Activated CD4-positive, alpha-beta T cell treated with anti-CD3 and anti-CD28 coated beads, Interleukin-2, amount 50 U/mL, for 48 hours (primary cell): Measurements from ENCODE around the gene SLC6A3.
A peak's percentile ranks its signal among the peaks of the same experiment; 100 is the strongest.

ENCODE experiments used
- DNase-seq, 2 experiments: peaks; one replicate each; pipeline ENCODE4 v3.0.0-alpha.2; 2020

The SLC6A3 gene

DNA sequence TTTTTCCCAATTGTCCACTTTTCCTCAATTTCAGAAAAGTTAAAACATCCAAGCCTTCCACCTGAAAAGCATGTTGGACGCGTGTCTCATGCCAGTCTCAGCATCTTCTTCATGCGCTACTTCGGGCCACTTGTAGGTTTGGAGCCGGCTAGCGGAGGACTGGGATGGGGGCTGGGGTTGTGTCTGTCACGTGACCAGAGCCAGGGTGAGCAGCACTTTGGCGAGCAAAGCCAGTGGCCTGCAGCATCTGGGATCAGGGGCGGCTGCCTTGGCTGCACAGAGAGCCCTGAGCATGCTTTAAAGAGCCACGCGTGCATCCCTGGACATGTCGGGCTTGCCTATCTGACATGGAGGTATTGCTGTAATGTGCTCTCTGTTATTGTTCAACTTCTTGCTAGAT, 41.2 kb downstream of the SLC6A3 start:
- DNase-seq = no peak

DNA sequence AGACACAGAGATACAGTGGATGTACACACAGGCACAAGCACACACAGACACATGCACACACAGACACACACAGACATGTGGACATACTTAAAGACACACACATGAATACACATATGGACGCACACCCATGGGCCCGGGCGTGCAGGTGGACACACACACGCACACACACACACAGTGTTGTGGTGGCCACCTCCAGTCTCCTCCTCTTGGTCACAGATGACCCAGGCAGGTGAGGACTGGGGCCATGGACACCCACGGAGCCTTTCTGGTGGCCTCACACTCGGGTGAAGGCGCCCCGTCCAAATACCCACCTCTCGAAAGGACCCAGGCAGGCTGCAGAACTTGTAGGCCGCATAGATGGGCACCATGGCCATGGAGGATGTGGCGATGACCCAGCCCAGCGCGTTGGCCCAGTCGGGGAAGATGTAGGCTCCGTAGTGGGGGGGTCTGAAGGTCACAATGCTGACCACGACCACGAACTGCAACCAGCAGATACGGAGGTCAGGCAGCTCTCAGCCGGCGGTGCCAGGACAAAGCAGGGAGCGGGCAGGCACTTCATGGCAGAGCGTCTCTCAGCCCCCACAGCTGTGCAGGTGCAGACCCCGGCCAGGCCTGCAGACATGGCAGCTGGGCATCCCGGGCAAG, 42.5 kb downstream of the SLC6A3 start:
- DNase-seq = no peak

DNA sequence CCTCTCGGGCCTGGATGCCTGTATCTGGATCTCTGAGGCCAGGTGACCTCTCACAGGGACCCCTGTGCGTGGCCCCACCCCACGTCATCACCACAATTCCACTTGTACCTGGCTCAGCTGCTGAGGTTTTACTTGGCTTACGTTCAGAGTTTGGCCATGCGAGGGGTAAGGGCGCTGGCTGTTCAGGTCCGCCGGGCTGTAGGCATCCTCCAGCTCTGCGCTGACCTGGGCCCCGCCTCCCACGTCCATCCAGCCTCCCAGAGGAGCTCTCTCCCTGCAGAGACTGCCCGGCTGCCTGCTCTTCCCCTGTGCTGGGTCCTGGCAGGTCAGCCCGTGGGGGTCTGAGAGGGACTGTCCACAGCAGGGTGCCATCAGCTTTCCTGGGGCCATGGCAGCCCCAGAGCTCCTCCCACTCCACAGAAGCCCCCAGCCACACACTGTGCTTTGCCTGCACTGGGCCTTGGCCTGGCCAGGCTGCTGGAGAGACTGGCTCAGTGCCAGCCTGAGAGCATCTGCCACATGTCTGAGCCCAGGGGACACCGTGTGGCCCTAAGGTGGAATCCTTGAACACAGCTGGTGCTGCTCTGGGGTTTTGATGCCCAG, 43.6 kb downstream of the SLC6A3 start:
- DNase-seq = no peak

DNA sequence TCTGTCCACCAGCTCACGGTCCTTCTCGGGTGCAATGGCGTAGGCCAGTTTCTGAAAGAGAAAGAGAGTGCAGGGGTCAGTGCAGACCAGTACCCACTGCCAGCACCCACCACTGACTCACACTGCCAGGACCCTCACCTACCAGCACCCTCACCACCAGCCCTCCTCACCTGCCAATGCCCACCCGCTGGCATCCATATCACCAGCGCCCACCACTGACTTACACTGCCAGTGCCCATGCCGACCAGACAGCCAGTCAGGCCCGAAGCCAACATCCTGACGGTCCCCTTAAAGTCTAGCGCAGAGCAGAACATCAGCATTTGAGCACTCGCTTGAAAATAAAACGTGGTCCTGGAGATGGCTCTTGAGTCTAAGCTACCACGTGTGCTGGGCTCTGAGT, 44.3 kb downstream of the SLC6A3 start:
- DNase-seq = no peak

DNA sequence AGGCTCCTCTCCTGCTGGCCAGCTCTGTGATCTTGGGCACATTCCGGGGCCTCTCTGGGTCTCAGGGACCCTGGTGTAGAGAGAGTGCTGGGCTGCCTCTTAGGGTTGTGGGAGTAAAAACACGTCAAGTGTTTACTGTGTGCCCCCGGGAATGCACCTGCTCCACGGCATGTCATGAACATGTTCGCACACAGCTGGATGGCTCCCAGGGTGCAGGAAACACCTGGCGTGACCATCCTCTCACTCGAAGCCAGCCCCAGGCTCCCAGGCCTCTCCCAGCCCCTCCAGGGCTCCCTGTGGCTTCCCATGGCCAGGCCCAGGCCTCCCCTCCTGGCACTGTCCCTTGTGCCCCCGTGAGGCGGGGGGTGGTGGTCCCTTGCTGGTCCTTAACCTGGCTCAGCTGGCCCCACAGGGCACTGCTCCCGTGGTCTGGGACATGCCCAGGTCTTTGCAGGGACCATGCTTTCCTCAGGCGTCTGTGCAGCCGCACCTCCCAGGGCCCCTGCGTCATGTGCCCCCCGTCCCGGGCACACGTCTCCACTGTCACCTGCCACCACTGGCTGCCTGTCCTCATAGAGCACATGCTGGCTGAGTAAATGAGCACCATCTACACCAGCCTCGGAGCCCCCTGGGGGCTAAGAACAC, 44.9 kb downstream of the SLC6A3 start:
- no peak for DNase-seq

DNA sequence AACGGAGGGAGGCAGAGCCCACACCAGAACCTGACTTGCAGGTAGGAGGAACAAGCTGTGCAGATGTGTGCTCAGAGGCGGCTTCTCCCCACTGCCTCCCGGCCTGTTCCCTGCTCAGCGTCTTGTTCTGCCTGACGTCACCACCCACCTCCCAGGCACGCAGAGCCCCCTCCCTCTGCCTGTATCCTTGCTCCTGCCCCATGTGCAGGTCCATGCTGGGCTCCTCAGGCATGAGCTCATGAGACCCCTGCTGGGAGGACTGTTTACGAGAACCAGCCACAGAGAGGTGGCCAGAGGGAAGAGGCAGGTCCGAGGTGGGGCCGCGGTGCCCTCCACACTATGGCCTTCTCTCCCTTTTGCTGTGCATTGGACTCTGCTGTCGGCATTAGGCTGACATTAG, 45.5 kb downstream of the SLC6A3 start:
- no peak for DNase-seq

DNA sequence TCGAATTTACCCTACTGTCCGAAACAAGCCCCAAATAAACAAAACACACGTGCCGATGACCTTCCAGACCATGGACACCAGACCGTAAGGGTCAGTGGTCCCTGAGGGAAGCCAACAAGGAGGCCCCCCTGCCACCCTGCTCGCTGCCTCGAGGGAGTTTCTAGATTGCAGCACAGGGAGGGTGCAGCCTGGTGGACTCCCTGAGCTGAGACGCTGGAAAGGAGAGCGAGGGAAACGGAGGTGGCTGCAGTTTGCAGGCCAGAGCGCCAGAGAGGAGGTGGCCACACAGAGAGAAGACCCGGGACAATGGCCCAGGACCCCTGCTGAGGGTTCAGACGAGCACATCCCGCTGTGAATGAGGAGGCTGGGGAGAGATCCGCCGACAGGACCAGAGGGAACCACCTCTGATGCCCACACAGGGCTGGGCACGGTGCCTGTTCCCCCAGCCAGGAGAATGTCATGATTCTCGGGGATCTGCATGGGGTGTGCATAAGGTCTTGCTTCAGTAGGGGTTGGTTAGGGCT, 48.9 kb downstream of the SLC6A3 start:
- DNase-seq = no peak

DNA sequence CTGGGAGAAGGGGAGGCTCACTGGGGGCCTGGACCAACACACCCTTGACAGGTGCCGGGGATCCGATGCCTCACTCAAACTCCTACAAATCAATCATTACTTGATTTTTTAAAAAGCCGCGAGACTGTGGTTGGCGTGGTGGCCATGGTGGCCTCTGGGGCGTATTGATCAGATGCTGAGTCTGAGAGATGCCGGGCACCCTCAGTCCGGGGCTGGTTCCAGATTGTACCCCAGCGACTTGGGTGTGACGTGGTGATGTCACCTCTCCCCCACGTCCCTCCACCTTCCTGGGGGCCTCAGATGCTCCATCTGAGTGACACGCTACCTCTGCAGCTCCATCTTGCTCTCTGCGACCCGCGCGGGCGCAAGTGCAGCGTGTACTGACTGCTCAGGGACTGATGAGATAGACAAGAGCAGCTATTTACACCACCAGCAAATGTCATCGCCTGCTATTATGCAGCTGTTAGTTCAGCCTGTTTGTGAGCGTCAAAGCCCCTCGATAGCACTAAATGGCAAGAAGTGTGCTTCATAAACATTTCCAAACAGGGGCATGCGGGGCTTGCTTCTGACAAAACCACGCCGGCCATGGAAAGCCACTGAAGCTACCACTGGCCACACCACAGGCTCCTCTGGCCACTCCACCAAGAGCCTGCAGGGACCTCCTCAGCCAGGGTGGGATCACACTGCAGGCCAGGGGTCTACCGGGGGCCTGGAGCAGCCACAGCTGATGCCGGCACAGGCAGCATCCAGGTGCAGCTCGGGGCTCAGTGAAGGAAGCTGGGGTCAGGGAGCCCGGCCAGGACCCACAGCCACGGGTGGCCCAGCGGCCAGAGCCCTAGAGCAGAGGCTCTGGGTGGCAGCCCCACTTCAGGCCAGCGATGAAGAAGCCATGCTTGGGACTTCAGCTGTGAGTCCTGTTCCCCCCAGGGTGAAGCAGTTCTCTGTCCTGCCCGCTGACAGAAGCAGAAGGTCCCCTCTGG, 50.1 kb downstream of the SLC6A3 start:
- DNase-seq = no peak

DNA sequence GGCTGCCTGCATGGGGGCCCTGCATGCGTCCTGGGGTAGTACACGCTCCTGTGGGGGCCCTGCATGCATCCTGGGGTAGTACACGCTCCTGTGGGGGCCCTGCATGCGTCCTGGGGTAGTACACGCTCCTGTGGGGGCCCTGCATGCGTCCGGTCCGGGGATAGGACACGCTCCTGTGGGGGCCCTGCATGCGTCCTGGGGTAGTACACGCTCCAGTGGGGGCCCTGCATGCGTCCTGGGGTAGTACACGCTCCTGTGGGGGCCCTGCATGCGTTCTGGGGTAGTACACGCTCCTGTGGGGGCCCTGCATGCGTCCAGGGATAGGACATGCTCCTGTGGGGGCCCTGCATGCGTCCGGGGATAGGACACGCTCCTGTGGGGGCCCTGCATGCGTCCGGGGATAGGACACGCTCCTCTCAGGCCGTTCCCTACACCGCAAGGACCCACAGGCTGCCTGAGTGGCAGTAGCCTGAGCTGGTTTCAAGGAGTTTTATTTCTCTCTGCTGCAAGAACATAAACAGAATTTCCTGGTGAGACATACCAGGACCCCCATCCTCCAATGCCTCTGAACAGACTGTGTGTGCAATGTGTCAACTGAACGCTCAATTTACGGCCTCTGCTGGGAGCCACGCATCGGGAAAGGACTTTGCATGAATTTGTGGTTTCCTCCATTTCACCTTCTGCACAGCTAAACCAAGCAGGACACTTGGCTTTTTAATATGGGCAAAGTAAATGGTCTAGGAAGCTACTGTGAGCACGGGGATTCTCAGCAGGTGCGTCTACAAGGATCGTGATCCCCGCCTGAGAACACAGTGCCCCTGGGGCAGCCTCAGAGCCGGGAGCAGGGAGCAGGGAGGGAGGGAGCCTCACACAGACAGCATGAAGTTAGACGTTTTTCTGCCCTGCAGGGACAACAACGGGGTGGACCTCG, 51.4 kb downstream of the SLC6A3 start:
- DNase-seq = no peak

DNA sequence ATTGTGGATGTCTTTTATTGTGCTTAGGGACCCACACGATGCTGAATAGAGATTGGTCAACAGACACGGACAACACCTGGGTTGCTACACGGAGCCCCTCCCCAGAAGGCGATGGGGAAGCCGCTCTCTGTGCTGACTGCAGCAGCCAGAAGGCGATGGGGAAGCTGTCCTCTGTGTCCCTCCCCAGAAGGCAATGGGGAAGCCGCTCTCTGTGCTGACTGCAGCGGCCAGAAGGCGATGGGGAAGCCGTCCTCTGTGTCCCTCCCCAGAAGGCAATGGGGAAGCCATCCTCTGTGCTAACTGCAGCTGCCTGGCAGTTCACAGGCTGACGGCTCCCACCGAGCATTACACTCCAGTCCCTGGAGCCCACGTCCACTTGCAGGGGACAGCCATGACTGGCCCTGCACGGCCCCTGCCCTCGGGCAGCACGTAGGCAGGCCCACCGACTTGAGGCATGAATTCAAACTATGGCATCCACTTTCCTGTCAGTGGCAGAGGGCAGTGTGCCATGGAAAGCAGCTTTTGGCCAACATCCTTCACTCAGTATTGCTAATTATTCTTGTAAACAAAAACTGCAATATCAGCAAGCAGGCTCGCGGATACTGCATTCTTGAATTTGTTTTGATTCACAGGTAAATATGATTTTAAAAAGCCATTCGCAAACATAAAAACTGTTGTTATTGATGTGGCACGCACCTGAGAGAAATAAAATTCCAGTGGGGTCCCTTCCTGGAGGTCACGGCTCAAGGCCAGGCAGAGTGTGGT, 52.3 kb downstream of the SLC6A3 start:
- no peak for DNase-seq

DNA sequence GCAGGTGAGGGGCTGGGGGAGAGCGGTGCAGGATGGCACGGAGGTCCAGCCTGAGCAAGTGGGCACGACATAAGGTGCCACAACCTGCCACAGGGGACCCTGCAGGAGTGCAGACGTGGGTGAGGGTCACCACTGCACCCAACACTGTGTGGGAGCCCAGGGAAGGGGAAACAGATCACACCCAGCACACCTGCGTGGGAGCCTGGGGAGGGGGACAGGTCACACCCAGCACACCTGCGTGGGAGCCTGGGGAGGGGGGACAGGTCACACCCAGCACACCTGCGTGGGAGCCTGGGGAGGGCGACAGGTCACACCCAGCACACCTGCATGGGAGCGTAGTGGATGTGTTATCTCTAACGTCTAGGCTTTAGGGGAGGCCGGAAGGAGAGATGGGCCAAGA, 53.0 kb downstream of the SLC6A3 start:
- no peak for DNase-seq

DNA sequence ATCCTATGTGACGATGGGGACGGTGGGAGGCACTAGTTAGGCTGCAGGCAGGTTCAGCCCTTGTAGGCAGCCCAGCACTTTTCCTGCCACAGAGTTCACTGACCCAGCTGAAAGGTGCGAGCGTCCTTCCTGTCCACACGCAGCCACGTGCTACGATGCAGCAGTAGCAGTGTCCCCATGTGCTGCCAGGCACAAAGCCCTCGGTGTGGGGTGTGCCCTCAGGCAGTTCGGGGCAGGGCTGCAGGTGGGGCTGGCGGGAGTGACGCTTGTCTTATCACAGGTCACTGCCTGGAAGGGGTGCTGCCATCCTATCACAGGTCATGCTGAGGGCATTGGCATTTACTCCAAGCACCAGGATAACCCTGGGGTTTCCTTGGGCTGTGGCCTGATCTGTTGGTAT, 53.5 kb downstream of the SLC6A3 start:
- no peak for DNase-seq

DNA sequence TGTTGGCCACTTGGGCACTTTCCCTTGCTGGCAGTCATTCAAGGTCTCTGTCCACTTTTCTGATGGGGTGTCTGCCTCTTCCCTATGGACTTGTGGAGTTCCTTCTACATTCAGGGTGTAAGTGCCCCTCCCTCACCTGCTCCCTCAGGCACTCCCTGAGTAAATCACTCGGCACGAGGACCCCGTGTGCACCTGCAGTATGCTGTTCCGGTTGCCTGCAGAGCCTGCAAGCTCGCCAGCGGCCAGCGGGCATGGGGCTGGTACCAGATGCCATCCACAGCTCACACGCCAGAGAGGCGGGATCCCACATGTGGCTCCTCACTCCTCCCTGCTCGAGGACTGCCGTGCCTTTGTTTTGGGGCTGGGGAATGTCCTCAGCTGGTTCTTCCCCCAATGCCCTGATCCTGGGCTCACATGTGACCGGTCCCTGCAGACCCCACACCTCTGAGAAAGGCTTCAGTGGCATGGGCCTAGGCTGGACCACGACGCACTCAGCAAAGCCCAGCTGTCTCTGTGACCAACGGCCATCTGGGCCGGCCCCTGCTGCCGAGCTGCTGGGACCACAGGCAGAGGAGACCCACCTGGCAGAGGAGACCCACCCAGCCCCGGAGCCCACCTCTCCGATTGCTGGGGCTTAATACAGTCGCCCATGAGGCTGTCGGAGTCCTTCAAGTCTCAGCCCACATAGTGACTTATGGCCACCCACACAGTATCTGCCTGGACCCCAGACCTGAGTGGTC, 54.2 kb downstream of the SLC6A3 start:
- no peak for DNase-seq

DNA sequence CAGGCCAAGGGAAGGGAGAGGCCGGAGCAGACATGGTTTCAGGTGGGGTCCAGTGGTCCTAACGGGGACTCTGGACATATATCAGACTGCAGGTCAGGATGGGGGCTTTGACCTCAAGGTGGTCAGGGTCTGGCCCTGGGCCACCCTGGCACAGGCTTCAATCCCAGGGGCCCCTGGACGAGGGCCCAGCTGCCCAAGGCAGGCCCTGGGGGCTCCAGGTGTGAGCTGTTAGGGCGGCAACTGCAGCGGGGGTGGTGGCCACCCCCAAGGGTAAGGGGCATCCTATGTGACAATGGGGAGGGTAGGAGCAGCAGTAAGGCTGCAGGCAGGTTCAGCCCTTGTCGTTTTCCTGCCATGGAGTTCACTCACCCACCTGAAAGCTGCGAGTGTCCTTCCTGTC, 54.9 kb downstream of the SLC6A3 start:
- DNase-seq = no peak

DNA sequence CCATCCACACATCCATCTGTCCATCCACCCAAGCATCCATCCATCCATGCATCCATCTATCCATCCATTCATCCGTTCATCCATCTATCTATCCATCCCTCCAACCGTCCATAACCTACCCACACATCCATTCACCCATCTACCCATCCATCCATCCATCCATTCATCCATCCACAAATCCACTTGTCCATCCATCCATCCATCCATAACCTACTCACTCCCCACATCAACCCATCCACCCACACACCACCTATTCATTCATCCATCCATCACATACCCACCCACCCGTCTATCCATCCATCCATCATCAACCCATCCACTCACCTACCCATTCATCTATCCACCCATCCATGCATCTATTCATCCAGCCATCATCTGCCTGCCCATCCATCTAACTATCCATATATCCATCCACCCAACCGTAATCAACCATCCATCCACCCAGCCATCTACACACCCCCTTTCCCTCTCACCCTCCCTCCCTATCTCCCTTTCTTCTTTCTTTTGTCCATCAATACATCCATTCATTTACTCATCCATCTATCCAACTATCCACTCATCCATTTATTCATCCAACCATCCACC, 56.8 kb downstream of the SLC6A3 start:
- DNase-seq = no peak

DNA sequence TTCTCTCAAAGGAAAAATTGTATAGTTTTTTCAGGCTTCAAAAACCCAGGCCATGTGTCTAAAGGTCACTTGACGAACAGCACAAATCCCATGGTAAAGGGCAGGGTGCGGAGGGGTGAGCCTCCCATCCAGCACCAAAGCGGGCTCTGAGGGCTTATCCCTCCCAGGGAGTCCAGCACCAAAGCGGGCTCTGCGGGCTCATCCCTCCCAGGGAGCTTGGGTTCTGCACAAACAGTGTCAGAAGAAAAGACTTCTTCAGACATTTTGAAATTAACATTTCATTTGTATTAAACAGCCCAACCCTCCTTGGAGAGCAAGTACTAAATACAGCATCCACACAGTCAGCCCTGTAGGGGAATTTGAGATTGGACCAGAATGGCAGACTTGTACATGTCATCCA, 57.4 kb downstream of the SLC6A3 start:
- DNase-seq = no peak

DNA sequence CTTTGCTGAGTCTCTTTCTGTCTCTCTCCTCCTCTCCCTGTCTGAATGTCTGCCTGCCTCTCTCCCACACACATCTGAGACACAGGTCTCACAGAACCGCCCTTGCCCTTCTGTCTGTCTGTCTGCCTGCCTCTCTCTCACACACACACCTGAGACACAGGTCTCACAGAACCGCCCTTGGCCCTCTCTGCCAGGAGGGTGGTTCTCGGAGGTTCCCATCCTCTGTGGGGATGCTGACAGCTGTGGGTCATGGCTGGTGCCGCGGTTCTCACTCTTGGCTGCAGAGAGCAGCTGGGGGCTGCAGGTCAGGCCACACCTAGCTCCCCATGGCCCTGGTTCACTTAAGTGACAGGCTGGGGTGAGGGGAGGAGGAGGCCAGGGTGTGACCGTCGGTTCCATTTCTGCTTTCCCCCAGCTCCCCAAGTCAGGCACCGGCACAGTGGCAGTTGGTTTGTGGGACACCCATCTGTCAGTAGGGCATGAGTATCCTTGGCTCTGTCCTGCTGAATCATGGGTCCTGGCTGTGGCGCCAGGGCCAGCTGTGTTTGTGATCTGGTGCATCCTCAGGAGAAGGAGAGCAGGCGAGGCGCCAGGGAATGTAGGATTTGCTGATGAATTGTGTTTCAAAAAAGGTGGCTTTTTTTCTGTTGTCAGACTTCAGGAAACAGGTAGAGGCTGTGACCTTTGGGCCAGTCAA, 58.0 kb downstream of the SLC6A3 start:
- DNase-seq = no peak

DNA sequence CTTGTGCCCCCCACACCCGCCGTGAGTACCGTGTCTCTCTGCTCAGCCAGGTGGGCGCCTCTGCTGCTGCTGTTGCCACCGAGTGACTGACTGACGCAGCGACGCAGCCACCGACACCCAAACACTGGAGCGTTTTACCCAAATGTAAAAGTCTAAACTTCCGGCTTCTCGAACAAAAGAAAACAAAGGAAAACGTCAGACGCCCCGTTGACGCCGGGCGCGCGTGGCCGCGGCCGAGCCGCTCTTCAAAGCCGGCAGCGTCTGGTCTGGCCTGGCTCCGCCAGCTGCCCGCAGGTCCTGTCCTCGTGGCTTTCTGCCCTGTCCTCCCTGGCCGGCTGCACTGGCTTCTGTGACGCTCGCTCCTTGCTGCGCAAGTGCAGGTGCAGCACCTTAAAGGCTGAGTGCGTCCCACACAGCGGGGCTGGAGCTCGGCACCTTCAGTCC, 58.9 kb downstream of the SLC6A3 start:
- peak; percentile 55 to 63 for DNase-seq
